K562 (cell line): ENCODE measurements around the gene OMP. TPM values are rescaled to one million over a fixed set of nuclear protein-coding genes. Genes with fewer than 3 reads are reported as not detected.

ENCODE experiments used
- ATAC-seq: fragments of 200-7000 bp; cut with Tn5 transposase; 3 replicates; pipeline ENCODE4 v1.9.1; 2020; ENCODE audit warnings: moderate library complexity
- BruUV-seq: library from RNA; stranded (reverse); fragments of 400-500 nt; replicated peaks from 2 replicates; lab custom pipeline; 2021; lab: Mats Ljungman, UMichigan
- CTCF ChIA-PET: fragments of 300-600 bp; formaldehyde crosslinking; extraction: SDS; loops from one replicate; lab custom pipeline; 2021; ENCODE audit warnings: low intra/inter-chr PET ratio; lab: Yijun Ruan, JAX
- POLR2A ChIA-PET: fragments of 300-600, 350-650 bp; sonication (Branson Sonifier 250); formaldehyde crosslinking; extraction: SDS; loops from one replicate; lab custom pipeline; 2021; ENCODE audit warnings: antibody characterized with exemption, inconsistent platforms; lab: Yijun Ruan, JAX
- DNase-seq, 4 experiments: peaks; one replicate each; pipeline versions ENCODE4 v3.0.0 to v3.0.0-alpha.2; 2011 to 2018; ENCODE audit warnings: low spot score in 3 of 4, mixed read lengths in 3 of 4; ENCODE audit errors: extremely low read depth in 1 of 4
- FAIRE-seq: peaks from 2 replicates; lab custom pipeline; 2011; peaks lifted over from hg19 to GRCh38; lab: Jason Lieb, UNC
- H2AFZ ChIP-seq: 2 replicates; pipeline ENCODE4 v1.6.0; 2011; ENCODE audit warnings: low read depth, low read length, control low read depth, inconsistent platforms
- H3K27ac ChIP-seq: fragments of 200-600 bp; 3 replicates; pipeline ENCODE4 v1.8.0; 2011; ENCODE audit warnings: low read depth, mild to moderate bottlenecking, control low read depth, inconsistent platforms, low read length, moderate library complexity, mixed read lengths; ENCODE audit errors: extremely low read depth
- H3K27me3 ChIP-seq, 2 experiments: fragments of 300-600 bp in 1 of 2; 2 replicates in 1 of 2; 3 replicates in 1 of 2; pipeline versions ENCODE4 v1.6.0 to v1.8.0; 2011; ENCODE audit warnings: inconsistent platforms in 2 of 2, low read length in 2 of 2, mild to moderate bottlenecking in 1 of 2, mixed read lengths in 1 of 2, moderate library complexity in 1 of 2; ENCODE audit not compliant: control insufficient read depth in 2 of 2, insufficient read depth in 2 of 2
- H3K36me3 ChIP-seq: fragments of 300-600 bp; 3 replicates; pipeline ENCODE4 v1.8.0; 2011; ENCODE audit warnings: mild to moderate bottlenecking, low read length, inconsistent platforms; ENCODE audit not compliant: control insufficient read depth, insufficient read depth
- H3K4me1 ChIP-seq, 2 experiments: fragments of 200-600 bp in 1 of 2; replicated peaks in 1 of 2; 2 replicates in 1 of 2; 3 replicates in 1 of 2; pipeline versions ENCODE4 v1.5.1 to v1.8.0; 2011; ENCODE audit warnings: inconsistent platforms in 2 of 2, low read length in 2 of 2, mild to moderate bottlenecking in 1 of 2, mixed read lengths in 1 of 2, moderate library complexity in 1 of 2; ENCODE audit not compliant: control insufficient read depth in 2 of 2, insufficient read depth in 2 of 2
- H3K4me2 ChIP-seq: 2 replicates; pipeline ENCODE4 v1.6.1; 2011; ENCODE audit warnings: low read length, control low read depth, inconsistent platforms, mixed read lengths; ENCODE audit not compliant: insufficient read depth
- H3K4me3 ChIP-seq: fragments of 200-600 bp; sonication (generic), shearing (Covaris generic); 2 replicates; pipeline ENCODE4 v1.5.1; 2016; ENCODE audit warnings: control low read depth, inconsistent platforms
- H3K79me2 ChIP-seq: fragments of 200-600 bp; 3 replicates; pipeline ENCODE4 v1.8.0; 2011; ENCODE audit warnings: low read length, inconsistent platforms; ENCODE audit not compliant: control insufficient read depth, insufficient read depth
- H3K9ac ChIP-seq, 2 experiments: 2 replicates each; pipeline versions ENCODE4 v1.6.0 to v1.6.1; 2011; ENCODE audit warnings: low read depth in 2 of 2, low read length in 2 of 2, control low read depth in 1 of 2, inconsistent platforms in 1 of 2, mild to moderate bottlenecking in 1 of 2, mixed read lengths in 1 of 2; ENCODE audit not compliant: insufficient read depth in 1 of 2
- H3K9me1 ChIP-seq: one replicate; pipeline ENCODE4 v1.6.0; 2011; ENCODE audit warnings: inconsistent platforms, mild to moderate bottlenecking, low read length, moderate library complexity; ENCODE audit not compliant: control insufficient read depth, insufficient read depth
- H3K9me3 ChIP-seq: replicated peaks from 2 replicates; pipeline ENCODE4 v1.5.1; 2011; ENCODE audit warnings: low read depth, low read length, inconsistent platforms; ENCODE audit not compliant: control insufficient read depth, insufficient read depth
- H4K20me1 ChIP-seq: replicated peaks from 2 replicates; pipeline ENCODE4 v1.6.1; 2011; ENCODE audit warnings: low read length, inconsistent platforms, mixed read lengths; ENCODE audit not compliant: control insufficient read depth, insufficient read depth
- CEBPB ChIP-seq: fragments of 450-650 bp; IDR thresholded peaks from 2 replicates; pipeline ENCODE4 v1.6.1; 2016; ENCODE audit warnings: missing genetic modification characterization, missing compliant biosample characterization
- CREB1 ChIP-seq, 2 experiments: sonication (generic) in 1 of 2; formaldehyde crosslinking in 1 of 2; IDR thresholded peaks; 2 replicates each; pipeline versions ENCODE4 v1.6.1 to v1.8.0; 2012 to 2022; ENCODE audit warnings: inconsistent platforms in 1 of 2, mild to moderate bottlenecking in 1 of 2, missing genetic modification reagents in 1 of 2, moderate library complexity in 1 of 2
- CSDE1 ChIP-seq, 2 experiments: fragments of 450-650 bp; IDR thresholded peaks; 2 replicates each; pipeline ENCODE4 v1.6.1; 2016; ENCODE audit warnings: mild to moderate bottlenecking in 1 of 2
- HEY1 ChIP-seq: fragments of 250-450 bp; sonication (Bioruptor Pico); IDR thresholded peaks from 2 replicates; pipeline ENCODE4 v1.5.0; 2020; ENCODE audit warnings: mild to moderate bottlenecking, moderate library complexity, borderline replicate concordance
- KAT2B ChIP-seq: IDR thresholded peaks from one replicate; pipeline ENCODE4 v1.6.1; 2012; ENCODE audit warnings: low read depth, mild to moderate bottlenecking, control low read depth, inconsistent platforms, low read length, moderate library complexity
- SNRNP70 ChIP-seq: fragments of 200-400 bp; formaldehyde crosslinking; optimal IDR thresholded peaks from 2 replicates; pipeline ENCODE3; 2017; ENCODE audit warnings: low read depth, low read length
- TFAM ChIP-seq: fragments of 250-450 bp; sonication (Bioruptor Pico); conservative IDR thresholded peaks from 2 replicates; pipeline ENCODE4 v1.5.0; 2021; ENCODE audit warnings: mild to moderate bottlenecking, moderate library complexity
- XRCC3 ChIP-seq: fragments of 450-650 bp; IDR thresholded peaks from 2 replicates; pipeline ENCODE4 v1.6.1; 2017; ENCODE audit warnings: mild to moderate bottlenecking, moderate library complexity
- ZBTB11 ChIP-seq, 3 experiments: fragments of 200-800 bp in 1 of 3; fragments of 250-450 bp in 1 of 3; fragments of 450-650 bp in 1 of 3; sonication (Bioruptor Pico) in 1 of 3; sonication (Bioruptor generic) in 1 of 3; formaldehyde crosslinking in 1 of 3; IDR thresholded peaks; 2 replicates each; pipeline versions ENCODE4 v1.6.1 to v1.8.0; 2016 to 2022; ENCODE audit warnings: mild to moderate bottlenecking in 2 of 3, missing genetic modification characterization in 2 of 3, missing compliant biosample characterization in 1 of 3, moderate library complexity in 1 of 3
- ZNF224 ChIP-seq: sonication (generic); formaldehyde crosslinking; IDR thresholded peaks from 2 replicates; pipeline ENCODE4 v1.8.0; 2022; ENCODE audit warnings: mild to moderate bottlenecking, missing genetic modification reagents
- ZNF445 ChIP-seq: fragments of 250-450 bp; sonication (Bioruptor Pico); IDR thresholded peaks from 2 replicates; pipeline ENCODE4 v1.4.0; 2020; ENCODE audit warnings: low read depth, mild to moderate bottlenecking, moderate library complexity
- WGBS: fragments of 100-300 bp; shearing (Covaris generic); methylation state at CpG from one replicate; pipeline ENCODE4 v1.1.6; 2016; ENCODE audit warnings: low coverage, mixed read lengths; ENCODE audit not compliant: insufficient coverage; ENCODE audit errors: missing lambda C conversion rate; 5-methylcytosine and 5-hydroxymethylcytosine counted together
- in situ Hi-C: fragments of 300-500 bp; cut with MboI; formaldehyde crosslinking; loops from 4 replicates; pipeline ENCODE4 v1.15.0; 2018; ENCODE audit warnings: inconsistent platforms, mixed read lengths
- intact Hi-C: fragments of 100-400 bp; cut with micrococcal nuclease; formaldehyde crosslinking; loops from 2 replicates; pipeline ENCODE4 v1.14.2; 2022
- polyA plus RNA-seq, 8 experiments: library from polyadenylated mRNA; depleted of rRNA in 4 of 8; stranded (reverse) in 5 of 8; unstranded in 3 of 8; fragments of >200 nt; fragmentation: Nextera tagmentation in 2 of 8; fragmentation: Illumina TruSeq in 1 of 8; extraction: Ambion mirVana in 2 of 8; extraction: Trizol in 1 of 8; gene quantifications; 2 replicates each; pipeline versions ENCODE4 v1.2.1 to v1.2.3, GENCODE V29; 2011 to 2014; ENCODE audit warnings: inconsistent platforms in 1 of 8, missing spikeins in 1 of 8
- total RNA-seq, 7 experiments: library from RNA; depleted of rRNA in 6 of 7; stranded (reverse); fragments of >200 nt in 6 of 7; fragmentation: Illumina TruSeq in 2 of 7; extraction: Trizol in 2 of 7; gene quantifications; 2 replicates each; pipeline versions ENCODE4 v1.2.1 to v1.2.3, GENCODE V29; 2011 to 2021; ENCODE audit warnings: low replicate concordance in 1 of 7

OMP gene
- total and polyA plus RNA-seq, 9 of the 15 experiments (the other 6 are each of a cell fraction or from before 2014, with no cell fraction given) = not detected

GRCh38 chr11:77082838-77083565 is 19.6 kb upstream of the OMP start:
- H2AFZ ChIP-seq = no peak overlapping the region
- peaks cover 0 to 16% of the 10 kb centered on the region in 2 experiments; a peak in 2 of 5 replicates for H3K27me3 ChIP-seq
- peak overlapping the region in 1 of 2 experiments; percentile 67; a peak in 1 of 4 replicates for H3K9ac ChIP-seq
- CTCF ChIA-PET = no interaction called here
- POLR2A ChIA-PET = interaction anchor here (0.6 to 1.5 kb wide), 5 partner anchors 9 to 519 kb away, joined by 3 to 4 read pairs (median 3); no protein-coding TSS in a partner anchor
- H3K9me1 ChIP-seq = no peaks in the 10 kb centered on the region
- no peak overlapping the region for H3K4me2 ChIP-seq
- H3K9me3 ChIP-seq = no peaks in the 10 kb centered on the region
- no peaks in the 10 kb centered on the region for H4K20me1 ChIP-seq
- H3K4me3 ChIP-seq = no peak overlapping the region
- 48% methylated on average over 14 of the region's 15 CpGs for WGBS
- in situ Hi-C loops = no loop called here
- intact Hi-C loops = no loop called here
- DNase-seq (no peak), ATAC-seq (peak; percentile 15; the same call in 2 of the 3 replicates), FAIRE-seq (no peak)
- BruUV-seq = no TSS peak
- no peak overlapping the region for H3K27ac ChIP-seq
- H3K4me1 ChIP-seq = peaks cover 0 to 20% of the 10 kb centered on the region in 2 experiments; a peak in 3 of 5 replicates
- TF ChIP-seq XRCC3 (no peak), CEBPB (tag) (no peak), CSDE1 (IDR thresholded peaks at IDR 0.05) (no peak), TFAM (no peak), HEY1 (CRISPR knock-in tag) (no peak), ZBTB11 (CRISPR knock-in tag; IDR thresholded peaks at IDR 0.05) (no peak), ZNF445 (CRISPR knock-in tag) (no peak), KAT2B (no peak), SNRNP70 (no peak), CREB1 (IDR thresholded peaks at IDR 0.05) (no peak), CREB1 (CRISPR knock-in tag; IDR thresholded peaks at IDR 0.05) (no peak), ZNF224 (no peak)
- H3K36me3 ChIP-seq = no peaks in the 10 kb centered on the region
- H3K79me2 ChIP-seq = no peaks in the 10 kb centered on the region
